Hepatocyte (in vitro differentiated cells): ENCODE results near the gene GPR39. TPM values are rescaled to one million over a fixed set of nuclear protein-coding genes. Genes with fewer than 3 reads are reported as not detected.
A peak's percentile ranks its signal among the peaks of the same experiment; 100 is the strongest.

Source experiments
- DNase-seq: peaks from one replicate; pipeline ENCODE4 v3.0.0-alpha.2; 2016; ENCODE audit warnings: low spot score
- H2AFZ ChIP-seq: fragments of 200-600 bp; sonication (generic); 2 replicates; pipeline ENCODE4 v1.6.0; 2016; ENCODE audit warnings: antibody characterized with exemption, mild to moderate bottlenecking
- H3K27ac ChIP-seq: fragments of 200-600 bp; sonication (generic); 2 replicates; pipeline ENCODE4 v1.5.1; 2016; ENCODE audit warnings: mild to moderate bottlenecking
- H3K27me3 ChIP-seq: fragments of 200-600 bp; sonication (generic); 2 replicates; pipeline ENCODE4 v1.6.1; 2016
- H3K36me3 ChIP-seq: fragments of 200-600 bp; sonication (generic); replicated peaks from 2 replicates; pipeline ENCODE4 v1.5.1; 2016; ENCODE audit warnings: low read depth; ENCODE audit not compliant: insufficient read depth
- H3K4me1 ChIP-seq: fragments of 200-600 bp; sonication (generic); 2 replicates; pipeline ENCODE4 v1.5.1; 2016; ENCODE audit warnings: mild to moderate bottlenecking, moderate library complexity; ENCODE audit not compliant: insufficient read depth
- H3K4me2 ChIP-seq: fragments of 200-600 bp; sonication (generic); 2 replicates; pipeline ENCODE4 v1.6.0; 2016
- H3K4me3 ChIP-seq: fragments of 200-600 bp; sonication (generic); 2 replicates; pipeline ENCODE4 v1.5.1; 2016; ENCODE audit warnings: mild to moderate bottlenecking
- H3K79me2 ChIP-seq: fragments of 200-600 bp; sonication (generic); 2 replicates; pipeline ENCODE4 v1.6.0; 2017; ENCODE audit warnings: mild to moderate bottlenecking
- H3K9me2 ChIP-seq: fragments of 200-600 bp; sonication (generic); replicated peaks from 2 replicates; pipeline ENCODE4 v1.6.0; 2017; ENCODE audit warnings: mild to moderate bottlenecking; ENCODE audit not compliant: insufficient read depth
- H3K9me3 ChIP-seq: fragments of 200-600 bp; sonication (generic); 2 replicates; pipeline ENCODE4 v1.5.1; 2016; ENCODE audit warnings: low read depth, mild to moderate bottlenecking
- H4K20me1 ChIP-seq: fragments of 200-600 bp; sonication (generic); 2 replicates; pipeline ENCODE4 v1.6.0; 2016; ENCODE audit warnings: mild to moderate bottlenecking; ENCODE audit not compliant: insufficient read depth, poor library complexity, severe bottlenecking
- CTCF ChIP-seq: fragments of 200-600 bp; sonication (generic); IDR thresholded peaks from 2 replicates; pipeline ENCODE4 v1.5.1; 2016; ENCODE audit warnings: antibody characterized with exemption, mild to moderate bottlenecking; ENCODE audit not compliant: poor library complexity
- EZH2 ChIP-seq: fragments of 200-600 bp; sonication (generic); IDR thresholded peaks from 2 replicates; pipeline ENCODE4 v1.6.1; 2016; ENCODE audit warnings: antibody characterized with exemption, mild to moderate bottlenecking, borderline replicate concordance
- EZH2phosphoT487 ChIP-seq: fragments of 200-600 bp; sonication (generic); IDR thresholded peaks from one replicate; pipeline ENCODE4 v1.6.1; 2018; ENCODE audit warnings: antibody characterized with exemption, mild to moderate bottlenecking, low read depth, moderate library complexity; ENCODE audit not compliant: unreplicated experiment, severe bottlenecking
- WGBS: methylation state at CpG from one replicate; pipeline ENCODE4 v1.1.6; 2016; ENCODE audit warnings: low lambda C conversion rate; ENCODE audit errors: missing lambda C conversion rate; 5-methylcytosine and 5-hydroxymethylcytosine counted together
- polyA plus RNA-seq: library from polyadenylated mRNA; unstranded; fragments of >200 nt; fragmentation: Nextera tagmentation; extraction: Ambion mirVana; gene quantifications from 2 replicates; pipeline ENCODE4 v1.2.1, GENCODE V29; 2016
- total RNA-seq: library from RNA; depleted of rRNA; stranded (reverse); fragments of >200 nt; gene quantifications from 2 replicates; pipeline ENCODE4 v1.2.3, GENCODE V29; 2014

The GPR39 gene
- total and polyA plus RNA-seq, 2 experiments from 2014 or later, result 11.1 to 14.5 TPM

GRCh38 chr2:132478461-132479105, 62.0 kb downstream of the GPR39 start:
- H3K9me3 ChIP-seq, result no peaks in the 10 kb centered on the region
- H3K27me3 ChIP-seq, result no peaks in the 10 kb centered on the region
- peaks cover 3% of the 10 kb centered on the region for H3K79me2 ChIP-seq
- 55% methylated on average over 3 of the region's 3 CpGs for WGBS
- H3K4me3 ChIP-seq, result no peak overlapping the region
- DNase-seq, result no peak
- no peaks in the 10 kb centered on the region for H4K20me1 ChIP-seq
- TF ChIP-seq EZH2 (no peak), CTCF (no peak), EZH2phosphoT487 (no peak)
- no peak overlapping the region for H2AFZ ChIP-seq
- H3K36me3 ChIP-seq, result no peaks in the 10 kb centered on the region
- H3K4me2 ChIP-seq, result peak overlapping the region; percentile 58
- peak overlapping the region; percentile 69 for H3K27ac ChIP-seq
- peaks cover 6% of the 10 kb centered on the region for H3K4me1 ChIP-seq
- no peaks in the 10 kb centered on the region for H3K9me2 ChIP-seq

GRCh38 chr2:132479155-132479554, 62.5 kb downstream of the GPR39 start:
- peak overlapping the region; percentile 69 for H3K27ac ChIP-seq
- DNase-seq, result no peak

GRCh38 chr2:132482821-132483220, 66.2 kb downstream of the GPR39 start:
- Histone ChIP-seq H4K20me1 (no peaks in the 10 kb centered on the region), H3K27me3 (no peaks in the 10 kb centered on the region), H3K27ac (no peak overlapping the region), H3K9me2 (no peaks in the 10 kb centered on the region), H3K9me3 (no peaks in the 10 kb centered on the region), H3K4me1 (peaks cover 6% of the 10 kb centered on the region), H2AFZ (no peak overlapping the region), H3K36me3 (no peaks in the 10 kb centered on the region), H3K4me3 (no peak overlapping the region), H3K4me2 (no peak overlapping the region), H3K79me2 (peaks cover 9% of the 10 kb centered on the region)
- 74% methylated on average over 3 of the region's 3 CpGs for WGBS
- DNase-seq, result peak; percentile 12
- TF ChIP-seq EZH2phosphoT487 (no peak), EZH2 (no peak), CTCF (no peak)

More at GRCh38 chr2:132479155-132479554, 62.5 kb downstream of the GPR39 start:
- Histone ChIP-seq H3K27me3 (no peaks in the 10 kb centered on the region), H4K20me1 (no peaks in the 10 kb centered on the region), H3K9me2 (no peaks in the 10 kb centered on the region), H2AFZ (no peak overlapping the region), H3K9me3 (no peaks in the 10 kb centered on the region), H3K79me2 (peaks cover 3% of the 10 kb centered on the region), H3K36me3 (no peaks in the 10 kb centered on the region), H3K4me2 (peak overlapping the region; percentile 58), H3K4me1 (peaks cover 6% of the 10 kb centered on the region), H3K4me3 (no peak overlapping the region)
- TF ChIP-seq EZH2phosphoT487 (no peak), CTCF (no peak), EZH2 (no peak)
- WGBS, result 55% methylated on average over 8 of the region's 8 CpGs
